GM23338 (cell line): ENCODE data around the gene PRG3. TPM values are rescaled to one million over a fixed set of nuclear protein-coding genes. Genes with fewer than 3 reads are reported as not detected.

Experiments
- ATAC-seq: fragments of 200-7000 bp; cut with Tn5 transposase; 3 replicates; pipeline ENCODE4 v1.9.1; 2020
- DNase-seq: peaks from one replicate; pipeline ENCODE4 v3.0.0-alpha.2; 2015; ENCODE audit warnings: low spot score
- H2AFZ ChIP-seq: fragments of 200-600 bp; sonication (generic); 2 replicates; pipeline ENCODE4 v1.8.0; 2016; ENCODE audit warnings: antibody characterized with exemption, mild to moderate bottlenecking, moderate library complexity
- H3F3A ChIP-seq: fragments of 200-600 bp; sonication (generic); replicated peaks from 2 replicates; pipeline ENCODE4 v1.8.0; 2017; ENCODE audit warnings: antibody characterized with exemption, mixed run types, low read depth
- H3K27ac ChIP-seq: fragments of 200-600 bp; sonication (generic); 2 replicates; pipeline ENCODE4 v1.6.1; 2016; ENCODE audit warnings: low read depth
- H3K27me3 ChIP-seq: fragments of 200-600 bp; sonication (generic); 2 replicates; pipeline ENCODE4 v1.8.0; 2016; ENCODE audit warnings: mild to moderate bottlenecking, mixed run types, moderate library complexity; ENCODE audit not compliant: insufficient read depth
- H3K36me3 ChIP-seq: fragments of 200-600 bp; sonication (generic); 2 replicates; pipeline ENCODE4 v1.8.0; 2016; ENCODE audit warnings: mild to moderate bottlenecking; ENCODE audit not compliant: insufficient read depth
- H3K4me1 ChIP-seq: fragments of 200-600 bp; sonication (generic); 2 replicates; pipeline ENCODE4 v1.8.0; 2016; ENCODE audit warnings: mild to moderate bottlenecking, moderate library complexity; ENCODE audit not compliant: insufficient read depth
- H3K4me2 ChIP-seq: fragments of 200-600 bp; sonication (generic); 2 replicates; pipeline ENCODE4 v1.7.1; 2017; ENCODE audit warnings: mixed run types
- H3K4me3 ChIP-seq: fragments of 200-600 bp; sonication (generic); 2 replicates; pipeline ENCODE4 v1.6.1; 2016; ENCODE audit warnings: mixed run types
- H3K79me2 ChIP-seq: fragments of 200-600 bp; sonication (generic); replicated peaks from 2 replicates; pipeline ENCODE4 v1.8.0; 2017; ENCODE audit warnings: mild to moderate bottlenecking; ENCODE audit not compliant: insufficient read depth
- H3K9me2 ChIP-seq: fragments of 200-600 bp; sonication (generic); 2 replicates; pipeline ENCODE4 v1.8.0; 2017; ENCODE audit not compliant: insufficient read depth
- H4K20me1 ChIP-seq: fragments of 200-600 bp; sonication (generic); replicated peaks from 2 replicates; pipeline ENCODE4 v1.8.0; 2017; ENCODE audit warnings: mild to moderate bottlenecking; ENCODE audit not compliant: insufficient read depth
- H3K27ac Mint-ChIP-seq: 2 replicates; pipeline ENCODE4 v1.8.0; 2020; ENCODE audit warnings: inconsistent platforms, mild to moderate bottlenecking, moderate library complexity, mixed read lengths
- H3K27me3 Mint-ChIP-seq: 3 replicates; pipeline ENCODE4 v1.8.0; 2022; ENCODE audit warnings: low read depth, mild to moderate bottlenecking, moderate library complexity, mixed read lengths, inconsistent platforms; ENCODE audit not compliant: insufficient read depth, poor library complexity
- H3K36me3 Mint-ChIP-seq: 3 replicates; pipeline ENCODE4 v1.8.0; 2021; ENCODE audit warnings: low read depth, mild to moderate bottlenecking, inconsistent platforms, moderate library complexity, mixed read lengths
- H3K4me1 Mint-ChIP-seq: 3 replicates; pipeline ENCODE4 v1.8.0; 2020; ENCODE audit warnings: mild to moderate bottlenecking, inconsistent platforms, mixed read lengths
- H3K4me3 Mint-ChIP-seq: 3 replicates; pipeline ENCODE4 v1.8.0; 2021; ENCODE audit warnings: moderate library complexity, mild to moderate bottlenecking, inconsistent platforms, mixed read lengths
- H3K9me3 Mint-ChIP-seq: 3 replicates; pipeline ENCODE4 v1.8.0; 2020; ENCODE audit warnings: moderate library complexity, mild to moderate bottlenecking, inconsistent platforms, mixed read lengths
- CTCF ChIP-seq, 2 experiments: fragments of 200-600 bp in 1 of 2; sonication (generic) in 1 of 2; conservative IDR thresholded peaks; 2 replicates each; pipeline versions ENCODE4 v1.5.1 to v1.6.1; 2016 to 2017; ENCODE audit warnings: antibody characterized with exemption in 2 of 2, low read depth in 2 of 2, mild to moderate bottlenecking in 2 of 2, moderate library complexity in 1 of 2
- EZH2 ChIP-seq: fragments of 200-600 bp; sonication (generic); IDR thresholded peaks from one replicate; pipeline ENCODE4 v1.8.0; 2017; ENCODE audit warnings: antibody characterized with exemption, mild to moderate bottlenecking, low read depth; ENCODE audit not compliant: unreplicated experiment
- EZH2phosphoT487 ChIP-seq: fragments of 200-600 bp; sonication (generic); IDR thresholded peaks from one replicate; pipeline ENCODE4 v1.8.1; 2018; ENCODE audit warnings: antibody characterized with exemption; ENCODE audit not compliant: unreplicated experiment
- NANOG ChIP-seq: IDR thresholded peaks from 2 replicates; pipeline ENCODE4 v1.6.1; 2016; ENCODE audit warnings: antibody characterized with exemption, borderline replicate concordance
- STAT1 ChIP-seq: IDR thresholded peaks from one replicate; pipeline ENCODE4 v1.6.1; 2016; ENCODE audit warnings: antibody characterized with exemption; ENCODE audit not compliant: unreplicated experiment
- polyA plus RNA-seq: library from polyadenylated mRNA; unstranded; fragments of >200 nt; fragmentation: Nextera tagmentation; extraction: Ambion mirVana; gene quantifications from 2 replicates; pipeline ENCODE4 v1.2.1, GENCODE V29; 2016
- total RNA-seq: library from RNA; depleted of rRNA; stranded (reverse); fragments of >200 nt; shearing (Covaris generic); gene quantifications from 2 replicates; pipeline ENCODE4 v1.2.3, GENCODE V29; 2014
- TF ChIP-seq, protein P1 (sequence below): fragments of 250-450 bp; sonication (Bioruptor Pico); IDR thresholded peaks from 2 replicates; pipeline ENCODE4 v1.5.0; 2020; ENCODE audit warnings: mild to moderate bottlenecking, moderate library complexity
- TF ChIP-seq, protein P2 (sequence below): IDR thresholded peaks from one replicate; pipeline ENCODE4 v1.6.1; 2018; ENCODE audit warnings: antibody characterized with exemption; ENCODE audit not compliant: unreplicated experiment

PRG3 gene
- total and polyA plus RNA-seq, 2 experiments from 2014 or later = not detected

GRCh38 chr11:57360991-57361390, 20.0 kb downstream of the PRG3 start:
- no peaks in the 10 kb centered on the region for H4K20me1 ChIP-seq
- H3K36me3 ChIP-seq = no peaks in the 10 kb centered on the region
- H3K27ac ChIP-seq = no peak overlapping the region
- no peak overlapping the region for H3K4me3 Mint-ChIP-seq
- TF ChIP-seq STAT1 (no peak), EZH2phosphoT487 (no peak), EZH2 (no peak), NANOG (no peak), CTCF (conservative IDR thresholded peaks at IDR 0.05; ENCODE audit: low read depth in 2 of 2) (no peak)
- TF ChIP-seq, protein P1, sequence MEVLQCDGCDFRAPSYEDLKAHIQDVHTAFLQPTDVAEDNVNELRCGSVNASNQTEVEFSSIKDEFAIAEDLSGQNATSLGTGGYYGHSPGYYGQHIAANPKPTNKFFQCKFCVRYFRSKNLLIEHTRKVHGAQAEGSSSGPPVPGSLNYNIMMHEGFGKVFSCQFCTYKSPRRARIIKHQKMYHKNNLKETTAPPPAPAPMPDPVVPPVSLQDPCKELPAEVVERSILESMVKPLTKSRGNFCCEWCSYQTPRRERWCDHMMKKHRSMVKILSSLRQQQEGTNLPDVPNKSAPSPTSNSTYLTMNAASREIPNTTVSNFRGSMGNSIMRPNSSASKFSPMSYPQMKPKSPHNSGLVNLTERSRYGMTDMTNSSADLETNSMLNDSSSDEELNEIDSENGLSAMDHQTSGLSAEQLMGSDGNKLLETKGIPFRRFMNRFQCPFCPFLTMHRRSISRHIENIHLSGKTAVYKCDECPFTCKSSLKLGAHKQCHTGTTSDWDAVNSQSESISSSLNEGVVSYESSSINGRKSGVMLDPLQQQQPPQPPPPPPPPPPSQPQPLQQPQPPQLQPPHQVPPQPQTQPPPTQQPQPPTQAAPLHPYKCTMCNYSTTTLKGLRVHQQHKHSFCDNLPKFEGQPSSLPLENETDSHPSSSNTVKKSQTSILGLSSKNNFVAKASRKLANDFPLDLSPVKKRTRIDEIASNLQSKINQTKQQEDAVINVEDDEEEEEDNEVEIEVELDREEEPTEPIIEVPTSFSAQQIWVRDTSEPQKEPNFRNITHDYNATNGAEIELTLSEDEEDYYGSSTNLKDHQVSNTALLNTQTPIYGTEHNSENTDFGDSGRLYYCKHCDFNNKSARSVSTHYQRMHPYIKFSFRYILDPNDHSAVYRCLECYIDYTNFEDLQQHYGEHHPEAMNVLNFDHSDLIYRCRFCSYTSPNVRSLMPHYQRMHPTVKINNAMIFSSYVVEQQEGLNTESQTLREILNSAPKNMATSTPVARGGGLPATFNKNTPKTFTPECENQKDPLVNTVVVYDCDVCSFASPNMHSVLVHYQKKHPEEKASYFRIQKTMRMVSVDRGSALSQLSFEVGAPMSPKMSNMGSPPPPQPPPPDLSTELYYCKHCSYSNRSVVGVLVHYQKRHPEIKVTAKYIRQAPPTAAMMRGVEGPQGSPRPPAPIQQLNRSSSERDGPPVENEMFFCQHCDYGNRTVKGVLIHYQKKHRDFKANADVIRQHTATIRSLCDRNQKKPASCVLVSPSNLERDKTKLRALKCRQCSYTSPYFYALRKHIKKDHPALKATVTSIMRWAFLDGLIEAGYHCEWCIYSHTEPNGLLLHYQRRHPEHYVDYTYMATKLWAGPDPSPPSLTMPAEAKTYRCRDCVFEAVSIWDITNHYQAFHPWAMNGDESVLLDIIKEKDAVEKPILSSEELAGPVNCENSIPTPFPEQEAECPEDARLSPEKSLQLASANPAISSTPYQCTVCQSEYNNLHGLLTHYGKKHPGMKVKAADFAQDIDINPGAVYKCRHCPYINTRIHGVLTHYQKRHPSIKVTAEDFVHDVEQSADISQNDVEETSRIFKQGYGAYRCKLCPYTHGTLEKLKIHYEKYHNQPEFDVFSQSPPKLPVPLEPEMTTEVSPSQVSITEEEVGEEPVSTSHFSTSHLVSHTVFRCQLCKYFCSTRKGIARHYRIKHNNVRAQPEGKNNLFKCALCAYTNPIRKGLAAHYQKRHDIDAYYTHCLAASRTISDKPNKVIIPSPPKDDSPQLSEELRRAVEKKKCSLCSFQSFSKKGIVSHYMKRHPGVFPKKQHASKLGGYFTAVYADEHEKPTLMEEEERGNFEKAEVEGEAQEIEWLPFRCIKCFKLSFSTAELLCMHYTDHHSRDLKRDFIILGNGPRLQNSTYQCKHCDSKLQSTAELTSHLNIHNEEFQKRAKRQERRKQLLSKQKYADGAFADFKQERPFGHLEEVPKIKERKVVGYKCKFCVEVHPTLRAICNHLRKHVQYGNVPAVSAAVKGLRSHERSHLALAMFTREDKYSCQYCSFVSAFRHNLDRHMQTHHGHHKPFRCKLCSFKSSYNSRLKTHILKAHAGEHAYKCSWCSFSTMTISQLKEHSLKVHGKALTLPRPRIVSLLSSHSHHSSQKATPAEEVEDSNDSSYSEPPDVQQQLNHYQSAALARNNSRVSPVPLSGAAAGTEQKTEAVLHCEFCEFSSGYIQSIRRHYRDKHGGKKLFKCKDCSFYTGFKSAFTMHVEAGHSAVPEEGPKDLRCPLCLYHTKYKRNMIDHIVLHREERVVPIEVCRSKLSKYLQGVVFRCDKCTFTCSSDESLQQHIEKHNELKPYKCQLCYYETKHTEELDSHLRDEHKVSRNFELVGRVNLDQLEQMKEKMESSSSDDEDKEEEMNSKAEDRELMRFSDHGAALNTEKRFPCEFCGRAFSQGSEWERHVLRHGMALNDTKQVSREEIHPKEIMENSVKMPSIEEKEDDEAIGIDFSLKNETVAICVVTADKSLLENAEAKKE (CRISPR knock-in tag) = no peak
- TF ChIP-seq, protein P2, sequence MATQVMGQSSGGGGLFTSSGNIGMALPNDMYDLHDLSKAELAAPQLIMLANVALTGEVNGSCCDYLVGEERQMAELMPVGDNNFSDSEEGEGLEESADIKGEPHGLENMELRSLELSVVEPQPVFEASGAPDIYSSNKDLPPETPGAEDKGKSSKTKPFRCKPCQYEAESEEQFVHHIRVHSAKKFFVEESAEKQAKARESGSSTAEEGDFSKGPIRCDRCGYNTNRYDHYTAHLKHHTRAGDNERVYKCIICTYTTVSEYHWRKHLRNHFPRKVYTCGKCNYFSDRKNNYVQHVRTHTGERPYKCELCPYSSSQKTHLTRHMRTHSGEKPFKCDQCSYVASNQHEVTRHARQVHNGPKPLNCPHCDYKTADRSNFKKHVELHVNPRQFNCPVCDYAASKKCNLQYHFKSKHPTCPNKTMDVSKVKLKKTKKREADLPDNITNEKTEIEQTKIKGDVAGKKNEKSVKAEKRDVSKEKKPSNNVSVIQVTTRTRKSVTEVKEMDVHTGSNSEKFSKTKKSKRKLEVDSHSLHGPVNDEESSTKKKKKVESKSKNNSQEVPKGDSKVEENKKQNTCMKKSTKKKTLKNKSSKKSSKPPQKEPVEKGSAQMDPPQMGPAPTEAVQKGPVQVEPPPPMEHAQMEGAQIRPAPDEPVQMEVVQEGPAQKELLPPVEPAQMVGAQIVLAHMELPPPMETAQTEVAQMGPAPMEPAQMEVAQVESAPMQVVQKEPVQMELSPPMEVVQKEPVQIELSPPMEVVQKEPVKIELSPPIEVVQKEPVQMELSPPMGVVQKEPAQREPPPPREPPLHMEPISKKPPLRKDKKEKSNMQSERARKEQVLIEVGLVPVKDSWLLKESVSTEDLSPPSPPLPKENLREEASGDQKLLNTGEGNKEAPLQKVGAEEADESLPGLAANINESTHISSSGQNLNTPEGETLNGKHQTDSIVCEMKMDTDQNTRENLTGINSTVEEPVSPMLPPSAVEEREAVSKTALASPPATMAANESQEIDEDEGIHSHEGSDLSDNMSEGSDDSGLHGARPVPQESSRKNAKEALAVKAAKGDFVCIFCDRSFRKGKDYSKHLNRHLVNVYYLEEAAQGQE = no peak
- DNase-seq (no peak), ATAC-seq (no peak)
- H3K4me1 ChIP-seq = peaks cover 12% of the 10 kb centered on the region
- H3K4me1 Mint-ChIP-seq = peaks cover 18% of the 10 kb centered on the region
- no peaks in the 10 kb centered on the region for H3K79me2 ChIP-seq
- H3K27ac Mint-ChIP-seq = no peak overlapping the region
- no peaks in the 10 kb centered on the region for H3K9me2 ChIP-seq
- H3K9me3 Mint-ChIP-seq = no peaks in the 10 kb centered on the region
- no peaks in the 10 kb centered on the region for H3K27me3 ChIP-seq
- no peak overlapping the region for H2AFZ ChIP-seq
- no peaks in the 10 kb centered on the region for H3K36me3 Mint-ChIP-seq
- peaks cover 2% of the 10 kb centered on the region for H3K27me3 Mint-ChIP-seq
- no peak overlapping the region for H3K4me3 ChIP-seq
- no peak overlapping the region for H3K4me2 ChIP-seq
- H3F3A ChIP-seq = 0 out of 2 replicates have a peak, but pooled peaks cover 3% of the 10 kb centered on the region
